Neuronal stem cell (in vitro differentiated cells): Measurements from ENCODE around the gene RAB40C.

Experiments used
- DNase-seq: peaks from one replicate; pipeline ENCODE4 v3.0.0-alpha.2; 2013; ENCODE audit warnings: low spot score
- H2AFZ ChIP-seq: one replicate; pipeline ENCODE4 v1.6.1; 2013; ENCODE audit warnings: mild to moderate bottlenecking, low read length, inconsistent platforms
- H2AK5ac ChIP-seq: 2 replicates; pipeline ENCODE4 v1.6.1; 2013; ENCODE audit warnings: low read depth, mild to moderate bottlenecking, inconsistent platforms, low read length, moderate library complexity, mixed read lengths
- H2BK120ac ChIP-seq: 2 replicates; pipeline ENCODE4 v1.6.1; 2013; ENCODE audit warnings: low read depth, mild to moderate bottlenecking, inconsistent platforms, low read length, moderate library complexity, mixed read lengths
- H2BK12ac ChIP-seq: one replicate; pipeline ENCODE4 v1.6.1; 2013; ENCODE audit warnings: low read length, inconsistent platforms
- H2BK15ac ChIP-seq: 2 replicates; pipeline ENCODE4 v1.6.1; 2013; ENCODE audit warnings: mild to moderate bottlenecking, low read length, inconsistent platforms, mixed read lengths
- H2BK5ac ChIP-seq: one replicate; pipeline ENCODE4 v1.6.1; 2013; ENCODE audit warnings: inconsistent platforms, mild to moderate bottlenecking, low read length, moderate library complexity
- H3K14ac ChIP-seq: one replicate; pipeline ENCODE4 v1.6.1; 2013; ENCODE audit warnings: low read length, inconsistent platforms
- H3K18ac ChIP-seq: 2 replicates; pipeline ENCODE4 v1.6.1; 2013; ENCODE audit warnings: low read length, inconsistent platforms
- H3K23ac ChIP-seq: 2 replicates; pipeline ENCODE4 v1.6.1; 2013; ENCODE audit warnings: low read depth, mild to moderate bottlenecking, mixed read lengths, low read length, inconsistent platforms; ENCODE audit not compliant: poor library complexity
- H3K27ac ChIP-seq: replicated peaks from 3 replicates; pipeline ENCODE4 v1.5.1; 2013; ENCODE audit warnings: low read length, inconsistent platforms
- H3K27me3 ChIP-seq, 3 experiments: 2 replicates each; pipeline ENCODE4 v1.6.1; 2013; ENCODE audit warnings: low read length in 3 of 3, mild to moderate bottlenecking in 2 of 3, inconsistent platforms in 1 of 3, low read depth in 1 of 3, mixed read lengths in 1 of 3, moderate library complexity in 1 of 3; ENCODE audit not compliant: control insufficient read depth in 3 of 3, insufficient read depth in 3 of 3
- H3K36me3 ChIP-seq, 2 donors: replicated peaks in 1 of 2; 2 replicates each; pipeline ENCODE4 v1.6.1; 2013; ENCODE audit warnings: low read length in 2 of 2; ENCODE audit not compliant: control insufficient read depth in 2 of 2, insufficient read depth in 2 of 2
- H3K4ac ChIP-seq: 2 replicates; pipeline ENCODE4 v1.6.1; 2013; ENCODE audit warnings: inconsistent platforms, mild to moderate bottlenecking, low read length, moderate library complexity
- H3K4me1 ChIP-seq, 2 donors: 1 replicate in 1 of 2; 2 replicates in 1 of 2; pipeline ENCODE4 v1.6.1; 2013; ENCODE audit warnings: low read length in 2 of 2, low read depth in 1 of 2; ENCODE audit not compliant: control insufficient read depth in 2 of 2, insufficient read depth in 1 of 2
- H3K4me2 ChIP-seq: one replicate; pipeline ENCODE4 v1.6.1; 2013; ENCODE audit warnings: mild to moderate bottlenecking, low read length, inconsistent platforms; ENCODE audit not compliant: insufficient read depth, poor library complexity, severe bottlenecking
- H3K4me3 ChIP-seq, 2 donors: 2 replicates each; pipeline ENCODE4 v1.5.1; 2013; ENCODE audit warnings: low read length in 2 of 2, mild to moderate bottlenecking in 2 of 2, inconsistent platforms in 1 of 2, moderate library complexity in 1 of 2
- H3K79me1 ChIP-seq: one replicate; pipeline ENCODE4 v1.6.1; 2013; ENCODE audit warnings: low read depth, mild to moderate bottlenecking, inconsistent platforms, low read length, moderate library complexity
- H3K9ac ChIP-seq: one replicate; pipeline ENCODE4 v1.6.1; 2013; ENCODE audit warnings: mild to moderate bottlenecking, low read depth, low read length, inconsistent platforms; ENCODE audit not compliant: poor library complexity
- H3K9me3 ChIP-seq, 2 donors: replicated peaks in 1 of 2; 2 replicates each; pipeline versions ENCODE3 to v1.6.1; 2013; ENCODE audit warnings: low read length in 2 of 2, mild to moderate bottlenecking in 2 of 2, inconsistent platforms in 1 of 2, low read depth in 1 of 2, mixed read lengths in 1 of 2, moderate library complexity in 1 of 2; ENCODE audit not compliant: control insufficient read depth in 2 of 2, insufficient read depth in 1 of 2
- H4K8ac ChIP-seq: one replicate; pipeline ENCODE4 v1.6.1; 2013; ENCODE audit warnings: low read depth, mild to moderate bottlenecking, inconsistent platforms, low read length, moderate library complexity
- H4K91ac ChIP-seq: one replicate; pipeline ENCODE4 v1.6.1; 2013; ENCODE audit warnings: low read length, low read depth, mild to moderate bottlenecking, inconsistent platforms; ENCODE audit not compliant: poor library complexity
- WGBS, 2 donors: extraction: QIAGEN DNeasy Blood & Tissue Kit; methylation state at CpG; one replicate each; pipeline ENCODE4 v1.1.7; 2013; ENCODE audit warnings: missing lambda C conversion rate in 2 of 2, mixed read lengths in 1 of 2; ENCODE audit not compliant: insufficient read length in 2 of 2, insufficient replicate concordance in 1 of 2; ENCODE audit errors: extremely low coverage in 2 of 2; 5-methylcytosine and 5-hydroxymethylcytosine counted together

The RAB40C gene

DNA sequence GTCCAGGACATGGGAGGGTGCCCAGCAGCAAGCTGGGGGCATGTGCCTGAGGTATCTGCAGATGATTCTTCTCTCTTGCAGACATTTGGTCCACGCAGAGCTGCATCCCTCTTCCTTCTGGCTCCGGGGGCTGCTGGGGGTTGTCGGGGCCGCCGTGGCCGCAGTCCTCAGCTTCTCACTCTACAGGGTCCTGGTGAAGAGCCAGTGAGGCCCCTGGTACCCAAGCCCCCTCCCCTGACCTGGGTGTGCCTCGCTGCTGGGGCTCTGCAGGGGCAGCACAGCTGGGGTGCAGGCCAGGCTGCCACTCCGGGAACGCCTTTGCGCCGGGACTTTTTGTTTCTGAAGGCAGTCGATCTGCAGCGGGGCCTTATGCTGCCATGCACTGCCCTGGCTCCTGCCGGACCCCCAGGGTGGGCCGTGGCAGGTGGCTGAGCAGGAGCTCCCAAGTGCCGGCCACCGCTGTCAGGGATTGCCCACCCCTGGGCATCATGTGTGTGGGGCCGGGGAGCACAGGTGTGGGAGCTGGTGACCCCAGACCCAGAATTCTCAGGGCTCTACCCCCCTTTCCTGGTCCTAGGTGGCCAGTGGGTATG lies 83.6 kb downstream of the RAB40C start:
- Histone ChIP-seq H2BK15ac (no peak overlapping the region), H3K4ac (no peak overlapping the region), H2AFZ (no peak overlapping the region), H4K91ac (no peak overlapping the region), H3K27ac (no peak overlapping the region), H3K4me2 (no peak overlapping the region), H3K9ac (no peak overlapping the region), H3K23ac (no peak overlapping the region), H3K27me3 (peaks cover 0 to 14% (median 0%) of the 10 kb centered on the region in 3 experiments), H3K14ac (peak overlapping the region; percentile 21), H3K18ac (no peak overlapping the region), H3K9me3 (no peaks in the 10 kb centered on the region), H3K4me3 (no peak overlapping the region), H2AK5ac (no peak overlapping the region), H3K79me1 (peaks cover 24% of the 10 kb centered on the region), H3K36me3 (peaks cover 37 to 57% of the 10 kb centered on the region in 2 donors), H2BK5ac (peak overlapping the region; percentile 66), H3K4me1 (peaks cover 2 to 13% of the 10 kb centered on the region in 2 donors), H4K8ac (no peak overlapping the region), H2BK120ac (no peak overlapping the region), H2BK12ac (no peak overlapping the region)
- no CpG with 5 or more reads among the region's 18 CpGs for WGBS, 2 donors
- no peak for DNase-seq

DNA sequence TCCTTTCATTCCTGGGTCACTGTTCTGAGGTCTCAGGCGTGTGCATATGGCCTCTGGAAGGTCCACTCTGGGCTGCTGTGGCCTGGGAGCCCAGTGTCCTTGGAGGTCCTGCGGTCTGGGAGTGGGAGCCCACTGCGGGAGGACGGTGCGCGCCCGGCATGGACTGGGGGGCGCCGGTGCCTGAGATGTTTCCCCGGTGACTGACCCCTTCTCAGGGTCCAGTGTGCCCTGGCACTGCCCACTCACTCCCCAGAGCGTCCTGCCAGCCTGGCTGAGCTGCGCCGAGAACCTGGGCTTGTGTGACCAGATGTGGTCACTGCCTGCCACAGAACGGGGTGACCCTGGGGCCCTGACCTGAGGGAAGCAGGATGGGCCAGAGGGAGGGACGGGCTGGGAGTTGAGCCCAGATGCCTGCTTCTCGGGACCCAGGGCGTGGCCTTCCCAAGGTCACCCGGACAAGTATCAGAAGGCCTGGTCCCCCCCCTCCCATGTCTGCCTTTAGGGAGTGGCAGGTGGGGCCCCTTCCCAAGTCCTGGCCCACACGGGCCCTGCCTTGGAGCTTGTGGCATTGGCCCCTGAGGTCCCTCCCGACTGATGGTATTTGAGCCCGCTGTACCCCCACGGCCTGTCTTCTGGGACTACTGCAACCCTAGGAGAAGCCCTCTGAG lies 84.5 kb downstream of the RAB40C start:
- peaks cover 0 to 10% of the 10 kb centered on the region in 2 donors for H3K4me1 ChIP-seq
- peak overlapping the region; percentile 41 for H2BK12ac ChIP-seq
- no peak overlapping the region for H2BK15ac ChIP-seq
- H3K79me1 ChIP-seq, result peaks cover 18% of the 10 kb centered on the region
- H3K23ac ChIP-seq, result peak overlapping the region; percentile 97
- H3K4me3 ChIP-seq, result no peak overlapping the region
- no peak overlapping the region for H3K14ac ChIP-seq
- no peak overlapping the region for H3K18ac ChIP-seq
- no peak overlapping the region for H3K9ac ChIP-seq
- no peak overlapping the region for H2AFZ ChIP-seq
- no peak overlapping the region for H2BK5ac ChIP-seq
- H4K91ac ChIP-seq, result no peak overlapping the region
- DNase-seq, result no peak
- peak overlapping the region; percentile 82 for H2AK5ac ChIP-seq
- no peak overlapping the region for H3K27ac ChIP-seq
- no peak overlapping the region for H3K4ac ChIP-seq
- peaks cover 0 to 14% (median 0%) of the 10 kb centered on the region in 3 experiments for H3K27me3 ChIP-seq
- H3K4me2 ChIP-seq, result peak overlapping the region; percentile 71
- H4K8ac ChIP-seq, result no peak overlapping the region
- H3K36me3 ChIP-seq, result peaks cover 36 to 53% of the 10 kb centered on the region in 2 donors
- WGBS, 2 donors, result no CpG with 5 or more reads among the region's 22 CpGs
- H2BK120ac ChIP-seq, result no peak overlapping the region
- no peaks in the 10 kb centered on the region for H3K9me3 ChIP-seq

GRCh38 chr16:674968-675883 lies 85.4 kb downstream of the RAB40C start, which contains the start of gene RHBDL1:
TSS of gene RHBDL1 (plus strand) at chr16:675671. CDS start at chr16:675791, 120 bp downstream.
- peak within 1 kb of the TSS; percentile 3 for H2BK15ac ChIP-seq
- H3K9me3 ChIP-seq, result no peaks in the 10 kb centered on the region
- H2AK5ac ChIP-seq, result peak within 1 kb of the TSS; percentile 82
- peak within 1 kb of the TSS; percentile 91 for H3K18ac ChIP-seq
- WGBS, 2 donors, result no CpG with 5 or more reads among the region's 73 CpGs
- H2BK120ac ChIP-seq, result peak within 1 kb of the TSS; percentile 31
- H2BK5ac ChIP-seq, result no peak within 1 kb of the TSS
- no peak within 1 kb of the TSS for H2BK12ac ChIP-seq
- H2AFZ ChIP-seq, result no peak within 1 kb of the TSS
- H3K27ac ChIP-seq, result no peak within 1 kb of the TSS
- peaks cover 12% of the 10 kb centered on the region for H3K79me1 ChIP-seq
- H3K4ac ChIP-seq, result peak within 1 kb of the TSS; percentile 95
- H3K14ac ChIP-seq, result peak within 1 kb of the TSS; percentile 94
- no peak within 1 kb of the TSS for H4K91ac ChIP-seq
- peak within 1 kb of the TSS; percentile 84 for H3K9ac ChIP-seq
- peak within 1 kb of the TSS; percentile 71 for H3K4me2 ChIP-seq
- H3K23ac ChIP-seq, result peak within 1 kb of the TSS; percentile 97
- peak within 1 kb of the TSS in 1 of 2 donors; percentile 73 for H3K4me3 ChIP-seq
- H3K36me3 ChIP-seq, result peaks cover 28 to 44% of the 10 kb centered on the region in 2 donors
- no peak for DNase-seq
- peak within 1 kb of the TSS; percentile 65 for H4K8ac ChIP-seq
- H3K27me3 ChIP-seq, result peaks cover 0 to 14% (median 0%) of the 10 kb centered on the region in 3 experiments
- peaks cover 0 to 10% of the 10 kb centered on the region in 2 donors for H3K4me1 ChIP-seq
